ENCODE measurements around the gene DPF3. TPM values are rescaled to one million over a fixed set of nuclear protein-coding genes. Genes with fewer than 3 reads are reported as not detected.

The DPF3 gene
- total RNA-seq, 1 donor from 2014 or later = 3.0 TPM

DNA sequence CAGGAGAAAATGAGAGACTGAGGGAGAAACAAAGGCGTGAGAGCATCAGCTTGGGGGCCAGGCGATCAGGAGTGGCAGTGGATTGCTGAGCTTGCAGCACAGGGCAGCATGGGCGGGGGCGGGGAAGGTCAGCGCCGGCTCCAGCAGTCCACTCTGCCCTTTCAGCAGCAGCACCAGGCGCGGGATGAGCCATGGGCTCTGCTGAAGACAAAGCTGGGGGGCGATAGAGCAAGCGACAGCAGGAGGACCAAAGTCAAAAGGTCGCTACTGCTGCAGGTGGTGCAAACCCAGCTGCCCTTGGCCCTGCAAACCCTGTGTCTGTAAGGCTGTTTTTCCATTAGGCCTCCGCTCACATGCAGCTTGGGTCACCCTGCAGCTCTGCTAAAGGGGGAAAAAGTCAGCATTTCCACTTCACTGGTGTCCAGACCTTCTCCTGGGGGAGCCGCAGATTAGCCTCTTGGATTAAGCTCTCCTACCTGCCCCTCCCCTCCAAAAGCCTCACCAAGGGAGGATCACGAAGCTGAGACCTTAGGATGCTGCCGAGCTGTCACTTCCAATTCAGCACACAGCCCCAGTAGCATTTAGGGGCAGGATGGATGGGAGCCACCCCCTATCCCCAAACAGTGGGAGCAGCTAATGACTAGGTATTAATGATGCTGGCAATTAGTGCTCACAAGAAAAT lies 204.8 kb downstream of the DPF3 start:
- H3K4me1 Mint-ChIP-seq (ENCODE audit: unreplicated experiment) = peaks cover 4% of the 10 kb centered on the region
- H3K27me3 Mint-ChIP-seq (ENCODE audit: unreplicated experiment) = peaks cover 3% of the 10 kb centered on the region
- H3K9me3 Mint-ChIP-seq (ENCODE audit: unreplicated experiment) = no peaks in the 10 kb centered on the region
- no peak overlapping the region for H3K4me3 Mint-ChIP-seq (ENCODE audit: unreplicated experiment)
- no peak for TF ChIP-seq CTCF (IDR thresholded peaks at IDR 0.05; ENCODE audit: unreplicated experiment)
- no peak for DNase-seq (ENCODE audit: low spot score)
- H3K27ac Mint-ChIP-seq (ENCODE audit: unreplicated experiment) = no peak overlapping the region
- H3K36me3 Mint-ChIP-seq (ENCODE audit: low read depth, unreplicated experiment) = peaks cover 4% of the 10 kb centered on the region

DNA sequence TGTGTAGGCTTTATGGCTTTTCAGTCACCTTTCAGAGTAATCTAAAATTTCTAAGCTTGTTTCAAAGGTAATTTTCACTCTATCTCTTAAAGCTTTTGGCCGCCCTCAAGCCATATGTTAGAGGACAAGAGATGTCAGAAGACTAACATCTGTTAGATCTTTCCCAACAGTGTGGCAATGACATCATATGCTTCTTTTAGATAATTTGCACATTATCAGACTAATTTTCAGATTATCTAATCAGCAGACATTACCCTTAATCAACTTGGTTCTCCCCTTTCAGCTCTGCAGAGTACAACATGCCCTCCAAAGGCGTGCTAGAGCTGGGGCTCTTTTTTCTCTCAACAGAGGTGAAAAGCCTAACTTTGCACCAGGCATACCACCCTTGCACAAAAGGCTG lies 207.1 kb downstream of the DPF3 start:
- peaks cover 3% of the 10 kb centered on the region for H3K27me3 Mint-ChIP-seq (ENCODE audit: unreplicated experiment)

DNA sequence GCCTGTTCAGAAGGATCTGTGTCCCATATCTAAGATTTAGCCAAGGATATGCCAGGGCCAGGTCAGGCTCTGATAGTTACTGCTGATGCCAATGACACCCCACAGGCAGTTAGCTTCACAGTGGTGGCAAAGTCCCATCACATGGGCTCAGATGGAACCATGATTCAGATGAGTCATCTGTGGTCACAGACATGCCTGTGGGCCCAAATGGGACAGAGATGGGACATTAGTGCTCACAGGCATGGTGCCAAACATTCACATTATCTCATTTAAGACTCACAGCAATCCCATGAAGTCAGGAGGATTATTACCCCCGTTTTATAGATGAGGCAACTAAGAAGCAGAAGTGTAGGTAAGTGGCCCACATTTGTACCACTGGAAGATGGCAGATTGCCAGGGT lies 207.8 kb downstream of the DPF3 start:
- no peak for TF ChIP-seq CTCF (IDR thresholded peaks at IDR 0.05; ENCODE audit: unreplicated experiment)
- Mint-ChIP-seq H3K4me1 (ENCODE audit: unreplicated experiment) (peaks cover 4% of the 10 kb centered on the region), H3K36me3 (ENCODE audit: low read depth, unreplicated experiment) (no peaks in the 10 kb centered on the region), H3K27me3 (ENCODE audit: unreplicated experiment) (peaks cover 2% of the 10 kb centered on the region), H3K27ac (ENCODE audit: unreplicated experiment) (no peak overlapping the region), H3K4me3 (ENCODE audit: unreplicated experiment) (no peak overlapping the region), H3K9me3 (ENCODE audit: unreplicated experiment) (no peaks in the 10 kb centered on the region)
- no peak for DNase-seq (ENCODE audit: low spot score)

More for the DNA sequence above, 207.1 kb downstream of the DPF3 start:
- TF ChIP-seq CTCF (IDR thresholded peaks at IDR 0.05; ENCODE audit: unreplicated experiment) = no peak
- DNase-seq (ENCODE audit: low spot score) = no peak
- Mint-ChIP-seq H3K9me3 (ENCODE audit: unreplicated experiment) (no peaks in the 10 kb centered on the region), H3K36me3 (ENCODE audit: low read depth, unreplicated experiment) (no peaks in the 10 kb centered on the region), H3K4me3 (ENCODE audit: unreplicated experiment) (no peak overlapping the region), H3K4me1 (ENCODE audit: unreplicated experiment) (peaks cover 4% of the 10 kb centered on the region), H3K27ac (ENCODE audit: unreplicated experiment) (no peak overlapping the region)

DNA sequence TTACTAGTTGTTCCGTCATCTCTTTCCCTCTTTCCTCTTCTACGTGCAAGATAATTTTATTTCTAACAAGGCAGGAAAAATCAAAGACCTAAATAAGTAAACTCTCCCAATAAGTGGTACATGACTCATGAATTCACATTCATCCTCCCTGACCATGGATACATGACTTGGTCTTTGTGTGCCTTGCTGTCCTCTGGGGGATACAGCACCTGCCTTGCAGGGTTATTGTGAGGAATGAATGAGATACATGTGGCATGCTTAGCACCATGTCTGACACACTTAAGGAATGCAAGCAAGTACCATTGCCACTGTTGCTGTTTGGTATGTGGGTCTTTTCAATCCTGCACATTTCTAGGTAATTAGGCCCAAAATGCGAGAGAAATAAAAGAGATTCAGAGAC lies 208.4 kb downstream of the DPF3 start:
- peaks cover 4% of the 10 kb centered on the region for H3K4me1 Mint-ChIP-seq (ENCODE audit: unreplicated experiment)
- no peaks in the 10 kb centered on the region for H3K36me3 Mint-ChIP-seq (ENCODE audit: low read depth, unreplicated experiment)
- no peak for TF ChIP-seq CTCF (IDR thresholded peaks at IDR 0.05; ENCODE audit: unreplicated experiment)
- H3K27me3 Mint-ChIP-seq (ENCODE audit: unreplicated experiment) = peaks cover 2% of the 10 kb centered on the region
- no peak overlapping the region for H3K27ac Mint-ChIP-seq (ENCODE audit: unreplicated experiment)
- DNase-seq (ENCODE audit: low spot score) = no peak
- no peak overlapping the region for H3K4me3 Mint-ChIP-seq (ENCODE audit: unreplicated experiment)
- H3K9me3 Mint-ChIP-seq (ENCODE audit: unreplicated experiment) = no peaks in the 10 kb centered on the region

GRCh38 chr14:72683787-72684186 lies 210.1 kb downstream of the DPF3 start:
- Mint-ChIP-seq H3K36me3 (ENCODE audit: low read depth, unreplicated experiment) (no peaks in the 10 kb centered on the region), H3K27me3 (ENCODE audit: unreplicated experiment) (peaks cover 2% of the 10 kb centered on the region), H3K27ac (ENCODE audit: unreplicated experiment) (no peak overlapping the region), H3K9me3 (ENCODE audit: unreplicated experiment) (no peaks in the 10 kb centered on the region), H3K4me1 (ENCODE audit: unreplicated experiment) (peaks cover 3% of the 10 kb centered on the region), H3K4me3 (ENCODE audit: unreplicated experiment) (no peak overlapping the region)
- TF ChIP-seq CTCF (IDR thresholded peaks at IDR 0.05; ENCODE audit: unreplicated experiment) = no peak
- no peak for DNase-seq (ENCODE audit: low spot score)

Measured in endothelial cell (in vitro differentiated cells).